Type B pancreatic cell (in vitro differentiated cells): ENCODE measurements around the gene HOXA9. TPM values are rescaled to one million over a fixed set of nuclear protein-coding genes. Genes with fewer than 3 reads are reported as not detected.

Experiments used
- DNase-seq: peaks from one replicate; pipeline ENCODE4 v3.0.0; 2021; ENCODE audit warnings: mixed read lengths; ENCODE audit not compliant: unreplicated experiment; ENCODE audit errors: extremely low spot score
- H3K27ac Mint-ChIP-seq: 2 replicates; pipeline ENCODE4 v1.8.0; 2021; ENCODE audit warnings: mild to moderate bottlenecking, mixed read lengths
- H3K27me3 Mint-ChIP-seq: 2 replicates; pipeline ENCODE4 v1.8.0; 2021; ENCODE audit warnings: mixed read lengths
- H3K36me3 Mint-ChIP-seq: 2 replicates; pipeline ENCODE4 v1.8.0; 2021; ENCODE audit warnings: mixed read lengths
- H3K4me1 Mint-ChIP-seq: one replicate; pipeline ENCODE4 v1.8.0; 2021; ENCODE audit warnings: mixed read lengths; ENCODE audit not compliant: unreplicated experiment
- H3K4me3 Mint-ChIP-seq: 2 replicates; pipeline ENCODE4 v1.8.0; 2021; ENCODE audit warnings: mild to moderate bottlenecking, mixed read lengths
- H3K9me3 Mint-ChIP-seq: 2 replicates; pipeline ENCODE4 v1.8.0; 2021; ENCODE audit warnings: mixed read lengths
- CTCF ChIP-seq: fragments of 200-600 bp; sonication (generic); conservative IDR thresholded peaks from 2 replicates; pipeline ENCODE4 v1.5.0; 2021; ENCODE audit warnings: antibody characterized with exemption, mild to moderate bottlenecking
- long read RNA-seq: library from polyadenylated mRNA; unstranded; transcript quantifications from one replicate; pipeline ENCODE4 v2.0.0, GENCODE V29; 2020
- total RNA-seq: library from RNA; stranded (reverse); gene quantifications from 2 replicates; pipeline ENCODE4 v1.2.1, GENCODE V29; 2021; ENCODE audit warnings: low replicate concordance

The HOXA9 gene
- total RNA-seq, result 0.67 and 4.1 TPM in 2 replicates
- long read RNA-seq, result 0 reads

- Mint-ChIP-seq H3K36me3 (no peaks in the 10 kb centered on the region), H3K4me3 (peak within 1 kb of the TSS; percentile 79), H3K9me3 (no peaks in the 10 kb centered on the region), H3K4me1 (peaks cover 15% of the 10 kb centered on the region), H3K27ac (no peak within 1 kb of the TSS), H3K27me3 (peaks cover 84% of the 10 kb centered on the region)
- TF ChIP-seq CTCF, result no peak
- DNase-seq, result no peak
Measured at GRCh38 chr7:27165089-27165995, at the start of gene HOXA9. HOXA9 (minus strand) TSS chr7:27165537; CDS start chr7:27165457, 80 bp downstream.

- peaks cover 99% of the 10 kb centered on the region for H3K27me3 Mint-ChIP-seq
- no peak overlapping the region for H3K4me3 Mint-ChIP-seq
- H3K36me3 Mint-ChIP-seq, result no peaks in the 10 kb centered on the region
- TF ChIP-seq CTCF, result no peak
- DNase-seq, result no peak
- H3K27ac Mint-ChIP-seq, result no peak overlapping the region
- no peaks in the 10 kb centered on the region for H3K9me3 Mint-ChIP-seq
- H3K4me1 Mint-ChIP-seq, result peaks cover 6% of the 10 kb centered on the region
Measured at GRCh38 chr7:27214239-27214950, 49.1 kb upstream of the HOXA9 start.

- Mint-ChIP-seq H3K27me3 (peaks cover 99% of the 10 kb centered on the region), H3K4me1 (peaks cover 6% of the 10 kb centered on the region), H3K9me3 (no peaks in the 10 kb centered on the region), H3K36me3 (no peaks in the 10 kb centered on the region), H3K27ac (no peak overlapping the region), H3K4me3 (peak overlapping the region; percentile 57)
- no peak for DNase-seq
- TF ChIP-seq CTCF, result no peak
Measured at GRCh38 chr7:27213433-27214238, 48.3 kb upstream of the HOXA9 start.

- H3K27me3 Mint-ChIP-seq, result peaks cover 99% of the 10 kb centered on the region
- H3K4me3 Mint-ChIP-seq, result peak overlapping the region; percentile 54
- H3K9me3 Mint-ChIP-seq, result no peaks in the 10 kb centered on the region
- no peak for DNase-seq
- H3K4me1 Mint-ChIP-seq, result peaks cover 6% of the 10 kb centered on the region
- H3K36me3 Mint-ChIP-seq, result no peaks in the 10 kb centered on the region
- TF ChIP-seq CTCF, result no peak
- no peak overlapping the region for H3K27ac Mint-ChIP-seq
Measured at GRCh38 chr7:27212497-27213432, 47.4 kb upstream of the HOXA9 start.
